HuH-7.5 (cell line): Measurements from ENCODE around the gene DNMT3L.
"Not testable (repeated sequence)": the region's sequence is repeated elsewhere in the genome, so short reads cannot be mapped to it uniquely, and the experiment has no call there.

Experiments used
- DNase-seq: peaks from one replicate; pipeline ENCODE4 v3.0.0; 2011; ENCODE audit warnings: low spot score

DNMT3L gene

DNA sequence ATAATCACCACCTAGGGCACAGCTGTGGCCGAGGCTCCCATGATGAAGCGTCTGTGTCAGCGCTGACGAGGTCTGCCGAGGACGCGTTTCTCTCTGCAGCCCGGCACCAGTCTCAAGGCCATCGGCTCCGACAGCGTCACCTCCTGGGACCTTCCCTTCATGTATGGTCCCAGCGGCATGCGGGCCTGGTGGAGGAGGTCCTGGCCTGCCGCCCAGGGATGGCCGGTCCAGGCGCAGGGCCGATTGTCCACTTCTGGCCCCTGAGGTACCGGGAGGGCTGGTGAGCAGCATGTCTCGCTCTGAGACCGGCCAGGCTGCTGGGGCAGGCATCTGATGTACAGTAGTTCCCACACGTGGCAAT is 64.6 kb downstream of the DNMT3L start:
- DNase-seq: not testable (repeated sequence)
